CD4-positive, alpha-beta T cell (primary cell): Measurements from ENCODE around the gene PHTF2. TPM values are rescaled to one million over a fixed set of nuclear protein-coding genes. Genes with fewer than 3 reads are reported as not detected.

ENCODE experiments used
- ATAC-seq: fragments of 200-7000 bp; cut with Tn5 transposase; one replicate; pipeline ENCODE4 v1.10.0; 2022; ENCODE audit warnings: mild to moderate bottlenecking; ENCODE audit not compliant: poor library complexity
- CTCF ChIA-PET: fragments of 350-600 bp; sonication (Branson Sonifier 250); formaldehyde crosslinking; loops from one replicate; lab custom pipeline; 2021; ENCODE audit warnings: antibody characterized with exemption, inconsistent platforms; lab: Charles Lee
- POLR2A ChIA-PET: fragments of 350-600 bp; sonication (Branson Sonifier 250); formaldehyde crosslinking; loops from one replicate; lab custom pipeline; 2021; ENCODE audit warnings: antibody characterized with exemption, inconsistent platforms; lab: Charles Lee
- DNase-seq, 14 experiments: peaks; one replicate each; pipeline ENCODE4 v3.0.0-alpha.2; 2013 to 2020; ENCODE audit warnings: mixed read lengths in 2 of 14
- H3K27ac ChIP-seq, 2 donors: one replicate each; pipeline versions ENCODE4 v1.5.1 to v1.7.0; 2013; ENCODE audit warnings: low read length in 2 of 2, low read depth in 1 of 2, mild to moderate bottlenecking in 1 of 2
- H3K27me3 ChIP-seq, 2 experiments: 1 replicate in 1 of 2; 2 replicates in 1 of 2; pipeline versions ENCODE4 v1.6.1 to v1.7.0; 2013; ENCODE audit warnings: low read length in 2 of 2, control low read depth in 1 of 2, mild to moderate bottlenecking in 1 of 2, moderate library complexity in 1 of 2; ENCODE audit not compliant: insufficient read depth in 2 of 2, control insufficient read depth in 1 of 2
- H3K36me3 ChIP-seq: one replicate; pipeline ENCODE4 v1.6.1; 2013; ENCODE audit warnings: low read length, control low read depth; ENCODE audit not compliant: insufficient read depth
- H3K4me1 ChIP-seq: one replicate; pipeline ENCODE4 v1.6.1; 2013; ENCODE audit warnings: low read length, control low read depth; ENCODE audit not compliant: insufficient read depth
- H3K4me3 ChIP-seq: one replicate; pipeline ENCODE4 v1.5.1; 2013; ENCODE audit warnings: mild to moderate bottlenecking, low read length, moderate library complexity
- H3K9me3 ChIP-seq, 2 experiments: 1 replicate in 1 of 2; 2 replicates in 1 of 2; pipeline versions ENCODE4 v1.6.1 to v1.7.0; 2013; ENCODE audit warnings: low read length in 2 of 2, mild to moderate bottlenecking in 2 of 2, control low read depth in 1 of 2, moderate library complexity in 1 of 2; ENCODE audit not compliant: control insufficient read depth in 1 of 2, insufficient read depth in 1 of 2
- H3K27ac Mint-ChIP-seq: one replicate; pipeline ENCODE4 v1.8.0; 2020; ENCODE audit warnings: mixed read lengths
- H3K27me3 Mint-ChIP-seq: one replicate; pipeline ENCODE4 v1.8.0; 2021; ENCODE audit warnings: mixed read lengths
- H3K36me3 Mint-ChIP-seq: one replicate; pipeline ENCODE4 v1.8.0; 2021; ENCODE audit warnings: low read depth, mixed read lengths
- H3K4me1 Mint-ChIP-seq: one replicate; pipeline ENCODE4 v1.8.0; 2021; ENCODE audit warnings: low read depth, mixed read lengths
- H3K4me3 Mint-ChIP-seq: one replicate; pipeline ENCODE4 v1.8.0; 2020; ENCODE audit warnings: mild to moderate bottlenecking, mixed read lengths
- H3K9me3 Mint-ChIP-seq: one replicate; pipeline ENCODE4 v1.8.0; 2020; ENCODE audit warnings: mixed read lengths
- intact Hi-C, 2 experiments: fragments of 100-400 bp; cut with DNase I in 1 of 2; cut with micrococcal nuclease in 1 of 2; formaldehyde crosslinking; loops; one replicate each; pipeline versions ENCODE4 v1.15.1 to v1.9.0; 2023 to 2025; cut with DNase I, micrococcal nuclease
- total RNA-seq, 174 experiments: library from RNA in 2 of 174; stranded (reverse) in 2 of 174; gene quantifications; one replicate each; pipeline ENCODE4 v1.2.3 and lab custom pipeline; 2021 to 2026
- TF ChIP-seq, protein P1 (sequence below): fragments of 200-600 bp; IDR thresholded peaks from one replicate; pipeline ENCODE4 v1.8.0; 2022; ENCODE audit warnings: antibody characterized with exemption, mild to moderate bottlenecking

PHTF2 gene
- total RNA-seq, 2 experiments from 2014 or later: 22.6 to 23.5 TPM

DNA sequence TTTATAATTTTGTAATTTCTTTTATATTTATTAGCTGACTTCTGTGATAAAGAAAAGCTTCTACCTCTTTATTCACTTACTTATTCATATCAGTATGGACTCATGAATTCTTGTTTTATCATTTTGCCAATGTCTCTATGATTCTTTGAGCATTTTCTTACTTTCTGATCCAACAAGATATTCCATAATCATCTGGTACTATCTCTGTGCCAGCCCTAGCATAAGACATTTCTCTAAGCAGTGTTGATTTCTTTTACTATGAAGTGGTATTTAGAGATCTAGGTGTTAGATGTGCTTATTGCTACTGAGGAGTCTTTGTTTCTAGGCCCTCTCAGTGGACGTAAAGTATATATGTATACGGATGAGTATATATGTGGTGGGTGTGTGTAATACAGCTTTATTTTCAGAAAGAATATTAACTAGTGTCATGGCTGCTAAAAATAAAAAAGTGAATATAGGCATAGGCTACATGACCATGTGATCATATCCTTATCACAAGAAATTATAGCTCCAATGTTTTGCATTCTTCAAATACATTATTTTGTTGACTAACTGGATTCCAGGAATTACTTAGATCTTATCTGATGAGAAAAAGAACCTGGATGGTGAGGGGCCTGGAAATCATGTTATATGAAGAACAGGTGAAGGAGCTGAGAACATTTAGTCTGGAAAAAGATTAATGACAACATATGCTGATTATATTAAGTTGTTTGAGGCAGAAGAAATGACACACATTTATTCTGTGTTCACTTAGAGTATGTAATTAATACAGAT lies 13.1 kb downstream of the PHTF2 start:
- ChIA-PET CTCF (interaction anchor here (1.0 kb wide), 1 partner anchor 45 kb away, joined by 3 read pairs; no protein-coding TSS in a partner anchor), POLR2A (no interaction called here)
- intact Hi-C loops: no loop called here
- no peak overlapping the region for H3K4me3 Mint-ChIP-seq
- Histone ChIP-seq H3K27ac (no peak overlapping the region), H3K4me1 (no peaks in the 10 kb centered on the region), H3K4me3 (no peak overlapping the region), H3K36me3 (peaks cover 3% of the 10 kb centered on the region), H3K27me3 (no peaks in the 10 kb centered on the region), H3K9me3 (peaks cover 4 to 12% of the 10 kb centered on the region in 2 experiments)
- H3K4me1 Mint-ChIP-seq: peaks cover 56% of the 10 kb centered on the region
- H3K27ac Mint-ChIP-seq: no peak overlapping the region
- no peak for DNase-seq
- H3K27me3 Mint-ChIP-seq: no peaks in the 10 kb centered on the region
- no peaks in the 10 kb centered on the region for H3K9me3 Mint-ChIP-seq
- no peak for ATAC-seq
- TF ChIP-seq, protein P1, sequence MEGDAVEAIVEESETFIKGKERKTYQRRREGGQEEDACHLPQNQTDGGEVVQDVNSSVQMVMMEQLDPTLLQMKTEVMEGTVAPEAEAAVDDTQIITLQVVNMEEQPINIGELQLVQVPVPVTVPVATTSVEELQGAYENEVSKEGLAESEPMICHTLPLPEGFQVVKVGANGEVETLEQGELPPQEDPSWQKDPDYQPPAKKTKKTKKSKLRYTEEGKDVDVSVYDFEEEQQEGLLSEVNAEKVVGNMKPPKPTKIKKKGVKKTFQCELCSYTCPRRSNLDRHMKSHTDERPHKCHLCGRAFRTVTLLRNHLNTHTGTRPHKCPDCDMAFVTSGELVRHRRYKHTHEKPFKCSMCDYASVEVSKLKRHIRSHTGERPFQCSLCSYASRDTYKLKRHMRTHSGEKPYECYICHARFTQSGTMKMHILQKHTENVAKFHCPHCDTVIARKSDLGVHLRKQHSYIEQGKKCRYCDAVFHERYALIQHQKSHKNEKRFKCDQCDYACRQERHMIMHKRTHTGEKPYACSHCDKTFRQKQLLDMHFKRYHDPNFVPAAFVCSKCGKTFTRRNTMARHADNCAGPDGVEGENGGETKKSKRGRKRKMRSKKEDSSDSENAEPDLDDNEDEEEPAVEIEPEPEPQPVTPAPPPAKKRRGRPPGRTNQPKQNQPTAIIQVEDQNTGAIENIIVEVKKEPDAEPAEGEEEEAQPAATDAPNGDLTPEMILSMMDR: no peak
- H3K36me3 Mint-ChIP-seq: peaks cover 53% of the 10 kb centered on the region

DNA sequence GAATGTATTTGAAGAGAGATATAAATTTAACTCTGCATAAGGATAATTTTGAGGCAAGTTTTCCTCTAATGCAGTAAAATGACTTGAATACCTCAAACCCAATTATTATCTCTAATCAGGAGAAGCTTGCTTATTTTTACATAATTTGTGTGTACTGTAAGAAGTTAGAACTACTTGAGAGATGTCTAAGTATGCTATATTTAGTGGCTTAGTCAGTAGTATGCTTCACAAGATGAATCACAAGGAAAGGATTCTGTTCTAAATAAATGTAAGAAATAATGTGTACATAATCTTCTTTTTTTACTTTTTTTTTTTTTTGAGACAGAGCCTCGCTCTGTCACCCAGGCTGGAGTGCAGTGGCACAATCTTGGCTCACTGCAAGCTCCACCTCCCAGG lies 13.7 kb downstream of the PHTF2 start:
- TF ChIP-seq, protein P1: no peak
- H3K4me3 ChIP-seq: no peak overlapping the region
- no peaks in the 10 kb centered on the region for H3K9me3 Mint-ChIP-seq
- peaks cover 59% of the 10 kb centered on the region for H3K4me1 Mint-ChIP-seq
- POLR2A ChIA-PET: no interaction called here
- CTCF ChIA-PET: interaction anchor here (1.0 kb wide), 1 partner anchor 45 kb away, joined by 3 read pairs; no protein-coding TSS in a partner anchor
- no peaks in the 10 kb centered on the region for H3K27me3 ChIP-seq
- H3K4me1 ChIP-seq: no peaks in the 10 kb centered on the region
- no peak overlapping the region for H3K27ac ChIP-seq
- H3K36me3 Mint-ChIP-seq: peaks cover 53% of the 10 kb centered on the region
- DNase-seq (no peak), ATAC-seq (no peak)
- H3K4me3 Mint-ChIP-seq: no peak overlapping the region
- H3K36me3 ChIP-seq: peaks cover 8% of the 10 kb centered on the region
- H3K27ac Mint-ChIP-seq: no peak overlapping the region
- intact Hi-C loops: no loop called here
- no peaks in the 10 kb centered on the region for H3K27me3 Mint-ChIP-seq
- H3K9me3 ChIP-seq: peaks cover 4 to 12% of the 10 kb centered on the region in 2 experiments

DNA sequence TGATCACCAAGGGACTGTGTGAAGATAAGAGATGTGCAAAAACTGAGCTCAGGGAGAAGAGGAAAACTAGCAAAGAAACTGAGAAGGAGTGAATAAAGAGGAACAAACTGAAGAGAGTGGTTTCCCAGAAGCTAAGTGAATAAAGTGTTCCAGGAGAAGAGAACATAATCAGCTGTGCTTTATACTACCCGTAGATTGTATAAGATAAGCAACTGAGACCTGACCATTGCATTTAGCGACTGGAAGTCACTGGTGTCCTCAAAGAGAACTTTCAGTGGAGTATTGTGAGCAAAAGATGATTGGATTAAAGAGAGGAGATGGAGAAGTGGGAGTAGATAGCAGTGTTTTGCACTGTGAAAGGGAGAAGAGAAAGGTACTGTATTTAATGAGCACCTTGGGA lies 14.6 kb downstream of the PHTF2 start:
- H3K4me3 Mint-ChIP-seq: no peak overlapping the region

More for the DNA sequence above, 14.6 kb downstream of the PHTF2 start:
- DNase-seq (no peak), ATAC-seq (no peak)
- Histone ChIP-seq H3K36me3 (peaks cover 8% of the 10 kb centered on the region), H3K27ac (no peak overlapping the region), H3K4me3 (no peak overlapping the region), H3K27me3 (no peaks in the 10 kb centered on the region), H3K4me1 (no peaks in the 10 kb centered on the region), H3K9me3 (peaks cover 6 to 9% of the 10 kb centered on the region in 2 experiments)
- TF ChIP-seq, protein P1: no peak
- ChIA-PET CTCF (no interaction called here), POLR2A (interaction anchor here (1.1 kb wide), 1 partner anchor 9 kb away, joined by 3 read pairs; no protein-coding TSS in a partner anchor)
- Mint-ChIP-seq H3K27me3 (no peaks in the 10 kb centered on the region), H3K27ac (no peak overlapping the region), H3K36me3 (peaks cover 53% of the 10 kb centered on the region), H3K4me1 (peaks cover 50% of the 10 kb centered on the region), H3K9me3 (no peaks in the 10 kb centered on the region)
- intact Hi-C loops: no loop called here
